HG03175 (cell line): ENCODE data around the gene SAP30L.

Experiments
- ATAC-seq: cut with Tn5 transposase; IDR thresholded peaks from one replicate; pipeline ENCODE4 v1.9.1; 2021; ENCODE audit warnings: mild to moderate bottlenecking, moderate library complexity; ENCODE audit not compliant: unreplicated experiment

Gene SAP30L

DNA sequence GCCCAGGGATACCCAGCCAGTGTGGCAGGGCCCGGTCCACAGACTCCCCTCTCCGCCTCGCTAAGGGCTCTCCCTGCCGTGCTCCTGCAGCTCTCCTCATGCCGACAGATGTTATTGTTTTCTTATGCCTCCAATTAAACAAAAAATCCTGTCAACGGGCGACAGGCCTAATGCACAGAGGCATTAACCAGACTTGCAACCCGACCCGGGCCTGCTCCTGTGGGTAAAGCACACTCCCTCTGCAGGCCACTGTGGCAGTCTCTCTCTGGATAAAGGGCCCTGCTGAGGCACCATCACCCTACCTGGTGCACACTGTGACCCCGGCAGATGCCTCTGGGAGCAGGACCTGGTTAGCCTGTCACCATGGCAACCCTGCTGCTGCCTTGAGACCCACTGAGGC lies 59.8 kb downstream of the SAP30L start:
- ATAC-seq: no peak

DNA sequence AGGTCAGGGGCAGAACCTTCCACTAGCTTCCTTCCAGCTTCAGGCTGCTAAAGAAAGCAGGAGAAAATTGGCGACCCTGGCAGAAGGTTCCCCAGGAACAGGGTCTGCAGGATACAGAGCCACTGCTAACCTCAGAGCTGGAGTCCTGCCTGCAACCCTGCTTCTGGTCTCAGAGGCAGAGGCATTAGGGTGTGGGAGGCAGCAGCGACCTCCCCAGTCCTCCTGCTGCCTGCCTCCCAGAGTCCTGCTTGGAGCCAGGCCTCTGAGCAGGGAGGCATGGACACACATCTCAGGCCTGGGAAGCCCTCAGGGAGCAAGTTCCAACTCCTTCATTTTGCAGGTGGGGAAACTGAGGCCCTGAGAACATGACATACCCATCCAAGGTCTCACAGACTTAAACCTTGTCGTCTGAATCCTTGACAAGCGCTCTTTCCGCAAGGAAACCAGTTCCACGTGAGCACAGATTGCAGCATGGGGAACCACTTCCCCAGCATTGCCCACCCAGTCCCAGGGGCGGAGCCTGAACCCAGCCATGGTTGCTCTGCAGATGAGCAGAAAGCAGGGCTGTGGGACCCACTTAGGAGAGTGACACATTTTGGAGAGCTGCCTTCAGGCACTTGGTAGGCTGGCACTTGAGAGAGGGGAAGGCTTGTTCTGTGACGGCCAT lies 60.4 kb downstream of the SAP30L start:
- ATAC-seq: no peak

- no peak for ATAC-seq
These were observed 60.9 kb downstream of the SAP30L start for GRCh38 chr5:154506716-154507080.

DNA sequence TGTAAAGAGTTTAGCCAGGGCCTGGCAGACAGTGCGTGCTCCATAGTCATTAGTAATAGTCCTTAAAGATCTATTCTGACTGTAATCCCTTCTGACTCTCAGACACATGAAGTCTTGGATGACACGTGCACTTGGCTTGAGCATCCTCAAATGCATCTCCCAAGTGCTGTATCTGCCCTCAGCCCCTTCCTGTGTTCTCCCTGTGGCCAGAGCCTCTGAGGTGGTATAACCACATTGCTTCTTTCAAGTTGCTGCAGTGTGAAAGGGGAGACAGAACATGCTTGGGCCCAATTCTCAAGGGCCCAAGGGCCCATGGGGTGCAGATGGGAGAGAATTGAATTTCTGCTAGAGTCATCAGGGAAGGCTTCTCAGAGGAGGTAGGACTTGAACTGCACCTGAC lies 62.3 kb downstream of the SAP30L start:
- no peak for ATAC-seq

DNA sequence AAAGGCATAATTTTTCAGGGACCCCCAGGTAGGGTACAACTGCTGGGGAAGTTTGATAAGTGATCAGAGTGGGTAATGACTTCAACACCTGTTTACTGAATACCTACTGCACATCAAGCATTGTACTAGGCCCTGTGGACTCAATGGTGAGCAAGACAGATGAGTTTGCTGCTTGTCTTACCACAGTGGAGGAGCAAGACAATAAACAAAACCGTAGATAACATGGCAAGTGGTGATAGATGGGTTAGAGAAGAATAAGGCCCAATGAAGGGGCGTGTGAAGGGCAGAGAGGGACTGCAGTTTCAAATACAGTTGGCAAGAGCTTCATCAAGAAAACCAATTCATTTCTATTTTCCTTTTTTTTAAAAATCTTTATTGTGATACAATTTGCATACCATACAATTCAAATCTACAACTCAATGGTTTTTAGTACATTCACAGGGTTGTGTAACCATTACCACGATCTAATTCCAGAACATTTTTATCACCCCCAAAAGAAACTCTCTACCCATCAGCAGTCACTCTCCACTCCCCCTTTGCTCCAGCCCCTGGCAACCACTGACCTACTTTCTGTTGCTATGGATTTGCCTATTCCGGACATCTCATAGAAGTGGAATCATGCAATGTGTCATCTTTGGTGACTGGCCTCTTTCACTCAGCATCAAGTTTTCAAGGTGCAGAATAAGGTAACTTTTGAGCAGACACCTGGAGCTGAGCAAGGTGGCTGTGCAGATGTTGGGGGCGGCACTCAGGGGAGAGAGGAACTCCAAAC lies 64.2 kb downstream of the SAP30L start:
- no peak for ATAC-seq
